ENCODE measurements around the gene FAM107B.
"Not testable (repeated sequence)": the region's sequence is repeated elsewhere in the genome, so short reads cannot be mapped to it uniquely, and the experiment has no call there.

Gene FAM107B

GRCh38 chr10:14659137-14659536 is 115.6 kb downstream of the FAM107B start:
- not testable (repeated sequence) for DNase-seq

GRCh38 chr10:14658331-14659127 is 116.2 kb downstream of the FAM107B start:
- no peak for DNase-seq

- DNase-seq: no peak
These were observed 118.5 kb downstream of the FAM107B start for GRCh38 chr10:14656052-14656730.

GRCh38 chr10:14654821-14655382 is 119.8 kb downstream of the FAM107B start:
- DNase-seq: no peak

GRCh38 chr10:14653271-14654161 is 121.2 kb downstream of the FAM107B start:
- no peak for DNase-seq

GRCh38 chr10:14652816-14653215 is 121.9 kb downstream of the FAM107B start:
- DNase-seq: no peak

- no peak for DNase-seq
These were observed 122.6 kb downstream of the FAM107B start for GRCh38 chr10:14652067-14652466.

- DNase-seq: no peak
These were observed 125.0 kb downstream of the FAM107B start for GRCh38 chr10:14649739-14650138.

- DNase-seq: no peak
These were observed 125.8 kb downstream of the FAM107B start for GRCh38 chr10:14648946-14649345.

- no peak for DNase-seq
These were observed 126.5 kb downstream of the FAM107B start for GRCh38 chr10:14648005-14648765.

GRCh38 chr10:14645239-14645960 is 129.3 kb downstream of the FAM107B start:
- DNase-seq: no peak

- no peak for DNase-seq
These were observed 135.1 kb downstream of the FAM107B start for GRCh38 chr10:14639637-14640036.

GRCh38 chr10:14635043-14635710 is 139.5 kb downstream of the FAM107B start:
- no peak for DNase-seq

GRCh38 chr10:14634572-14634971 is 140.1 kb downstream of the FAM107B start:
- not testable (repeated sequence) for DNase-seq

GRCh38 chr10:14625765-14626525 is 148.8 kb downstream of the FAM107B start:
- DNase-seq: no peak

GRCh38 chr10:14625192-14625631 is 149.5 kb downstream of the FAM107B start:
- no peak for DNase-seq

GRCh38 chr10:14624600-14624999 is 150.1 kb downstream of the FAM107B start:
- no peak for DNase-seq

GRCh38 chr10:14623931-14624330 is 150.8 kb downstream of the FAM107B start:
- DNase-seq: no peak

GRCh38 chr10:14621037-14621436 is 153.7 kb downstream of the FAM107B start:
- no peak for DNase-seq

GRCh38 chr10:14618674-14619073 is 156.0 kb downstream of the FAM107B start:
- DNase-seq: no peak

Measured in NCI-H524 treated with DMSO at 0.1 percent for 48 hours (cell line).